Measurements from ENCODE around the gene PAQR6. TPM values are rescaled to one million over a fixed set of nuclear protein-coding genes. Genes with fewer than 3 reads are reported as not detected.

Gene PAQR6
- total RNA-seq, 1 donor from 2014 or later, result 32.0 TPM

GRCh38 chr1:156257711-156258110 lies 9.9 kb upstream of the PAQR6 start:
- DNase-seq (ENCODE audit: low spot score in 2 of 2, unreplicated experiment in 2 of 2), result no peak
- Mint-ChIP-seq H3K4me3 (no peak overlapping the region), H3K9me3 (no peaks in the 10 kb centered on the region), H3K27me3 (ENCODE audit: low read depth) (no peaks in the 10 kb centered on the region), H3K27ac (no peak overlapping the region), H3K4me1 (no peaks in the 10 kb centered on the region), H3K36me3 (peaks cover 42% of the 10 kb centered on the region)
- TF ChIP-seq CTCF (IDR thresholded peaks at IDR 0.05; ENCODE audit: unreplicated experiment), result no peak

- Mint-ChIP-seq H3K4me1 (peaks cover 4% of the 10 kb centered on the region), H3K4me3 (no peak overlapping the region), H3K9me3 (no peaks in the 10 kb centered on the region), H3K27ac (no peak overlapping the region), H3K36me3 (peaks cover 33% of the 10 kb centered on the region), H3K27me3 (ENCODE audit: low read depth) (no peaks in the 10 kb centered on the region)
- no peak for DNase-seq (ENCODE audit: low spot score in 2 of 2, unreplicated experiment in 2 of 2)
- TF ChIP-seq CTCF (IDR thresholded peaks at IDR 0.05; ENCODE audit: unreplicated experiment), result no peak
Observed at GRCh38 chr1:156253634-156254033, 5.8 kb upstream of the PAQR6 start.

GRCh38 chr1:156251527-156251926 lies 3.7 kb upstream of the PAQR6 start:
- TF ChIP-seq CTCF (IDR thresholded peaks at IDR 0.05; ENCODE audit: unreplicated experiment), result no peak
- no peaks in the 10 kb centered on the region for H3K27me3 Mint-ChIP-seq (ENCODE audit: low read depth)
- H3K4me1 Mint-ChIP-seq, result peaks cover 4% of the 10 kb centered on the region
- peak overlapping the region; percentile 34 for H3K27ac Mint-ChIP-seq
- no peaks in the 10 kb centered on the region for H3K9me3 Mint-ChIP-seq
- no peak overlapping the region for H3K4me3 Mint-ChIP-seq
- H3K36me3 Mint-ChIP-seq, result peaks cover 25% of the 10 kb centered on the region
- DNase-seq (ENCODE audit: low spot score in 2 of 2, unreplicated experiment in 2 of 2), result no peak

- Mint-ChIP-seq H3K4me3 (no peak overlapping the region), H3K27ac (peak overlapping the region; percentile 75), H3K9me3 (no peaks in the 10 kb centered on the region), H3K27me3 (ENCODE audit: low read depth) (no peaks in the 10 kb centered on the region), H3K4me1 (peaks cover 4% of the 10 kb centered on the region), H3K36me3 (peaks cover 20% of the 10 kb centered on the region)
- no peak for TF ChIP-seq CTCF (IDR thresholded peaks at IDR 0.05; ENCODE audit: unreplicated experiment)
- DNase-seq (ENCODE audit: low spot score in 2 of 2, unreplicated experiment in 2 of 2), result no peak
Observed at GRCh38 chr1:156249593-156249992, 1.7 kb upstream of the PAQR6 start.

- no peak overlapping the region for H3K4me3 Mint-ChIP-seq
- no peak for DNase-seq (ENCODE audit: low spot score in 2 of 2, unreplicated experiment in 2 of 2)
- no peaks in the 10 kb centered on the region for H3K9me3 Mint-ChIP-seq
- H3K4me1 Mint-ChIP-seq, result peaks cover 4% of the 10 kb centered on the region
- H3K27me3 Mint-ChIP-seq (ENCODE audit: low read depth), result no peaks in the 10 kb centered on the region
- peaks cover 14% of the 10 kb centered on the region for H3K36me3 Mint-ChIP-seq
- no peak for TF ChIP-seq CTCF (IDR thresholded peaks at IDR 0.05; ENCODE audit: unreplicated experiment)
- no peak overlapping the region for H3K27ac Mint-ChIP-seq
Observed at GRCh38 chr1:156248323-156248683, 447 bp upstream of the PAQR6 start.

Data from mesothelial cell of epicardium (in vitro differentiated cells).